GM21367 (cell line): ENCODE results near the gene PCDHA6.
"Not testable (repeated sequence)": the region's sequence is repeated elsewhere in the genome, so short reads cannot be mapped to it uniquely, and the experiment has no call there.

Experiments used
- ATAC-seq: cut with Tn5 transposase; IDR thresholded peaks from one replicate; pipeline ENCODE4 v1.9.1; 2021; ENCODE audit not compliant: unreplicated experiment

The PCDHA6 gene

GRCh38 chr5:140821375-140822280 lies 6.1 kb upstream of the PCDHA6 start, which contains the start of gene PCDHA5:
Gene PCDHA5, plus strand, starts transcription at chr5:140821613.
- no peak for ATAC-seq

- no peak for ATAC-seq
Observed at GRCh38 chr5:140822281-140822629, 5.5 kb upstream of the PCDHA6 start.

GRCh38 chr5:140822969-140823368 lies 4.8 kb upstream of the PCDHA6 start:
- not testable (repeated sequence) for ATAC-seq

- ATAC-seq = no peak
Observed at GRCh38 chr5:140823475-140823874, 4.3 kb upstream of the PCDHA6 start.

GRCh38 chr5:140828362-140828737 lies 590 bp downstream of the PCDHA6 start:
- ATAC-seq = no peak

GRCh38 chr5:140829511-140830501 lies 2.0 kb downstream of the PCDHA6 start:
- not testable (repeated sequence) for ATAC-seq

GRCh38 chr5:140833993-140834392 lies 6.2 kb downstream of the PCDHA6 start, which contains the start of gene PCDHA7:
Gene PCDHA7, plus strand, starts transcription at chr5:140834269. Its CDS starts 115 bp downstream, at chr5:140834384.
- ATAC-seq = no peak

- not testable (repeated sequence) for ATAC-seq
Observed at GRCh38 chr5:140834439-140835008, 6.8 kb downstream of the PCDHA6 start.

GRCh38 chr5:140835622-140836510 lies 8.1 kb downstream of the PCDHA6 start:
- no peak for ATAC-seq

GRCh38 chr5:140840978-140841962 lies 13.5 kb downstream of the PCDHA6 start, which contains the start of gene PCDHA8:
Gene PCDHA8, plus strand, starts transcription at chr5:140841187. Its CDS starts 135 bp downstream, at chr5:140841322.
- ATAC-seq = no peak

- no peak for ATAC-seq
Observed at GRCh38 chr5:140842798-140843733, 15.3 kb downstream of the PCDHA6 start.

- ATAC-seq = not testable (repeated sequence)
Observed at GRCh38 chr5:140848139-140849102, 20.7 kb downstream of the PCDHA6 start, which contains the start of gene PCDHA9. Gene PCDHA9, plus strand, starts transcription at chr5:140848382. Its CDS starts 114 bp downstream, at chr5:140848496.

- not testable (repeated sequence) for ATAC-seq
Observed at GRCh38 chr5:140849831-140850634, 22.3 kb downstream of the PCDHA6 start.

GRCh38 chr5:140855772-140856674 lies 28.3 kb downstream of the PCDHA6 start, which contains the start of gene PCDHA10:
Gene PCDHA10, plus strand, starts transcription at chr5:140855897. Its CDS starts 152 bp downstream, at chr5:140856049.
- no peak for ATAC-seq
